HG03159 (cell line): ENCODE data around the gene TCERG1L.
"Not testable (repeated sequence)": the region's sequence is repeated elsewhere in the genome, so short reads cannot be mapped to it uniquely, and the experiment has no call there.

Source experiments
- ATAC-seq: cut with Tn5 transposase; IDR thresholded peaks from one replicate; pipeline ENCODE4 v1.9.1; 2021; ENCODE audit warnings: mild to moderate bottlenecking, moderate library complexity; ENCODE audit not compliant: unreplicated experiment

Gene TCERG1L

DNA sequence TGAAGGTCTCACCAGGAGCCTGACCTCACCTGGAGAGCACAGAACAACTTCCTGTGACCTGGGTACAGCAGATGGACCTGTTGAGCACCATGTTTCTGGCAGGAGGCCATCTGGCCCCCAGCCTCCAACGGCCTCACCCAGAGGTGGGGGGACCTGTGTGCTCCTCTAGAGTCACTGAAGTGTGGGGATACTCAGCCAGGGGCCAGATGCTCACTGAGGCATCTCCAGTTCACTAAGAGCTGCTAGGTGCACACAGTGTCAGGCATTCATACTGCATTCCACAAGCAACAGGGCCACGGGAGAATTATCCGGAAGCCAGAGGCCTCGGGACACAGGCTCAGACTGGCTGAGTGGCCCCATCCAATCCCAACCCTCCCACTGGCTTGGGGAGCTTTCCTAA is 161.4 kb downstream of the TCERG1L start:
- ATAC-seq, result no peak

DNA sequence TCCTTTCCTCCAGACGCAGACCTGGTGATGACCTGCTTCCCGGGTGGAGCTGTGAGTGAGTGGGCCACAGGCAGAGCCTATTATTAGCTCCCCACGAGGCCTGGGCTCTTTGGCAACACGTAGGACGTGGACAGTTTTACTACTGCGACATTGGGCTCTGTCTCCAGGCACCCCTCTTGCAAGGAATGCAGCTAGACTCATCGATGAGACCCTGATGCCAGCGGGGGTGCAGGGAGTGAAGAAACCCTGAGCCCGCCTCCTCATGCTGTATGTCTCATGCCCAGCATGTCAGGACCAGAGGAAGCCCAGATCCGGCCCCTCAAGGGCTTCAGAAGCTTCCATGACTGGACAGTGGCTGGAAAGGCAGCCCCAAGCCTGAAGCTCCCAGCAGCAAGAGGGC is 161.9 kb downstream of the TCERG1L start:
- no peak for ATAC-seq

DNA sequence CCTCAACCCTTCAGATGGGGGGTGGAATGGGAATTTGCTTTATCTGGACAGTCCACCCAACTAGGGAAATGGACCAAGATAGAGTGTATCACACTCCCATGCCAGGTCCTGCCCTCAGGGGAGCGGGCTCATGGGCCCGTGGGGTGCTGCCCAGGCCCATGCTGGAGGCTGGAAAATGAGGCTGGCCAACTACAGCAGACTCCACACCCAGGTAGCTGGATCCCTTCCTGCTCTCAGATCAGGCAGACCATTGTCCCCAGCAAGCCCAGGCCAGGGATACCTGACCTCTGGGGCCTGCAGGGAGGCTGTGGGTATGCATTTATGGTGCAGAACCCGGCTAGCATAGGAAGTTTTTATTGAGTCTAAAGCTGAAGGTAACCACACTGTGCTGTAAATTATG is 162.4 kb downstream of the TCERG1L start:
- ATAC-seq, result no peak

DNA sequence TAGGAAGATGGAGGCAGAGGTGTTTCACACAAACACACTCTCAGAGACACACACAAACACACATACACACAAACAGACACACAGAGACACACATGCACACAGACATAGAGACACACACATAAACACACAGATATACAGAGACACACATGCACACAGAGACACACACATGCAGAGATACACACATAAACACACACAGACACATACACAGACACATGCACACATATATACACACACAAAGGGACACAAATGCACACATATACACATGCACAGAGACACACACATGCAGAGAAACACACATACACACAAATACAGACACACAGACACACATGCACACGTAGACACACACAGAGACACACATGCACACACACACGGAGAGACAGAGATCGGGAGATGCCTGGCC is 163.3 kb downstream of the TCERG1L start:
- ATAC-seq, result no peak

DNA sequence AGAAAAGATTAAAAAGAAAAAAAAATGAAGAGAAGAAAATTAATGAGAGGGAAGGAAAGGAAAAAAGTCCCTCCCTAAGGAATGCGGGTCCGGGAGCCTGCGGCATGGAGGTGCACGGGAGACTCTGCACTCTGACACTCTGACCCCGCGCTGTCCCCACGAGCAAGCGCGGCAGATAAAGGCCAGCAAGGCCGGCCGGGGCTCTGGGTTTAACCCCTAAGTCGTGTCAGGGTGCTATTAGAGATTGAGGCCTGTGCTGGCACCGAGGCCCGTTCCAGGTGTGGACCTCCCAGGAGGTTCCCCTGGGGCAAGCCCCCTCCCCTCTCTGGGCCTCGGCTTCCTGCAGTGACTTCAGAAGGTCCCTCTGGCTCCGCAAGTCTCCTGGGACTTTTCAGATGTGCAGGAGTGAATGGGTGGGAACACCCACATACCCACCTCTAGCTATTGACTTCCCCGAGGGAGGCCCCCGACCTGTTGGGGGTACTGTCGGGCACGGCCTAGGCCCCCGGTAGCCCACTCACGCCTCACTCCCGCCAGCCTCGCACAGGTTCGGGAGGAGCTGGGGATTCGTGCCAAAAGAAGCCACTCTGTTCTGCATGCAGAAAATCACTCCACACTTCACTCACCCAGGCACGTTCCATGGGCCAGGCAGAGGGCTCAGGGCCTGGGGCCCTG is 164.1 kb downstream of the TCERG1L start:
- no peak for ATAC-seq

DNA sequence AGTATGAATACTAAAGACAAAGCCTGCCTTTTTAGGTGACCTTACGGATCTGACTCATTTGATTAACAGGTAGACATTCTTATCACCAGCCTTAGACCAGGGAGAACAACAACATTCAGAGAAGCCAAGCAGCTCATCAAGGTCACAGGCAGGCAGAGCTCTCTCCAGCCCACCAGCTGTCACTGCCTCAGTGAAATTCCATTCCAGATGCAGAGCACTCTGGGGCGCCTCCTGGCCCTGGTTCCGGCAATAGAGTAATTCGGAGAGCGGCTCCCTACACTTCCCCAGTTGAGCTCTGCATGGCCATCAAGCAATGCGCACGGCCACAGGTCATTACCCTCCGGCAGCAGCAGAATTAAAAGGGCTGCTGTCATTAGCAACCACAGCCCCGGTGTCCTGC is 164.7 kb downstream of the TCERG1L start:
- no peak for ATAC-seq

DNA sequence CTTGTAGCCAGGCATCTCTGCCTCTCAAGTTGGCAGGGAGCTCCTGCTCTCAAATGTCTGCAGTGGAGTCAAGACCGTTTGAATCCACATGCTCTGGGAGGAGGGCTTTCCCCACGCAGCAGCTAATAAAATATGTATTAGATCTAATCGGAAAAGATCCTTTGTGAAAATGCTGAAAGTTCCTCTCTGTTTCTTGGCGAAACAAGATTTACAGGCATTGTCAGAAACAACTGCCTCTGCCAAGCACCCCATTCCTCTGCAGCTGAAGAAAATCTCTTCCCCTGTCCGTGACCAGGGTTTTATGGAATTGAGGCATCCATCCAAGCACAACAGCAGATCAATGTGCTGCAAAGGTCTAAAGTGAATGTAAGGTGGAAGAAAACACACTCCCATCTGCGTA is 165.8 kb downstream of the TCERG1L start:
- no peak for ATAC-seq

DNA sequence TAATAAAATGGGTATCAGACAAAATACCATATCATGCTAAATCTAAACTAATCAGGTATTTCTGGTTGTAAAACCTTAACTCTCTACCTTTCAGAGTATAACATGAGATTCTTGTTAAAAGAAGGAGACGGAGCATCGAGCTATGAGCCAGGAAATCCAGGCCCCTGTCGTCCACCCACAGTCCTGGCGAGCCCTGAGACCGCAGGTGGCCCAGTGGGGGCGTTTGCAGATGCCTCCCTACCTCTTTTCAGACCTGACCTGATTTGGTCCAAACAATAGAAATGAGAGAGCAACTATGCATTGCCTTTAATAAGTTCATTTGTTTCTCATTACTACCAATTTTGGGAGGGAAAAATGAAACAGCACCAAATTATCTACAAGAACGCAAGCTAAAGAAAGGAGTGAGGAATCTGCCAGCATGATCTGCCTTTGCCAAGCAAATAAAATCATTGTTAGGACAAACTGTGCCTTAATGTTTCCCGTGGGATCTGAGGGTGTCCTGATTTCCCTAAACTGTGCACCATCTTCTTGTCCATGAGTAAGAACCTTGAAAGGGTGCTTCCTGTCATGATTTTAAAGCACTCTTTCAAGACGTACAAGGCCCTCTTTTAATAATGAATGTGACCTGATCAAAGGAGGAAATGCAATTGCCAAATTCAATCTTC is 166.7 kb downstream of the TCERG1L start:
- no peak for ATAC-seq

DNA sequence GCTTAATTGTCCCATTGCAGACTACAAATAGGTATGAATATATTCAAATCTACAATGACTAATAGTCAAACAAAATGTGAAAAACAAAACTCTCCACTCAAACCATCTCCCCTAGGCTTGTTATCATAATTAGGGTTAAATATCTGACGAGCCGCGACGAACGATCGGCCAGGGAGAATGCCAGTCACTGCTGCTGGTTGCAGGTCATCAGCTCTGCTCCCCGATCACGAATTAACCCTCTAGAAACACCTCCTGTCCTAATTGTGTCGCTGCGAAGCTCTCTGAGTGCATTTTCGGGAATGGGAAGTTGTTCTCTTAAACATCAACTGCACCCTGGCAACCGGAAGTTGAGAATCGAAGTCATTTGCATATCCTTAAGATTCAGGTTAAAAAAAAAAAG is 167.3 kb downstream of the TCERG1L start:
- no peak for ATAC-seq

DNA sequence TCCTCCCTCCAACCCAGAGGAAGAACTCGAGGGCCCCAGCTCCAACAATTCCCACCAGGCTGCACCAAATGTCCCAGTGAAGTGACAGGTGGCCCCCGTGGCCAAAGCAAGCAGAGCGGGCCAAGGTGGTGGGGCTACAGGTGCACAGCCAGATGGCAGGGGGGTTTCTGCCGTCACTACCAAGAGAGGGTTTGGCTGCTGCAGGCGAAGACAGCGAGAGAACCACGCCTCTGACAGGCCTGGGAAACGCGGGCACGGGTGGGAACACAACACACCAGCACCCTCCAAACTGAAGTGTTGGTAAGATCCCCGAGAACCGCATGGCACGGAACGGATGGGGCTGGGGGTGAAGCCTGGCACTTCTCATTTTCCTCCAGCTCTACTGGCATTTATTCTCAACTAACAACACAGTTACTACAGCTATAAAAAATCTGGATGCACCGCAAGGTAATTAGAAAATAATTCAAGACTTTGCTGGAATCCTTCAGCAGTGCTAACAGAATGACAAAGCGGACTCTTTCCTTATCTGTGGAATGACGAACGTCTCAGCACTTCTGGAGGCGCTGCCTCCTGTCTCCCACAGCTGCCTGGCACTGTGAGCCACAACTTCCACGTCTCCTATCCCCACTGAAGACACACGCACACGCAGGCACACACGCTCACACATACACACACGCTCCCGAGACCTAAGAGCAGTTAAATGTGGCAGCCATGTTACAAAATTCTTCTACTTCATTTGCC is 167.9 kb downstream of the TCERG1L start:
- ATAC-seq, result no peak

DNA sequence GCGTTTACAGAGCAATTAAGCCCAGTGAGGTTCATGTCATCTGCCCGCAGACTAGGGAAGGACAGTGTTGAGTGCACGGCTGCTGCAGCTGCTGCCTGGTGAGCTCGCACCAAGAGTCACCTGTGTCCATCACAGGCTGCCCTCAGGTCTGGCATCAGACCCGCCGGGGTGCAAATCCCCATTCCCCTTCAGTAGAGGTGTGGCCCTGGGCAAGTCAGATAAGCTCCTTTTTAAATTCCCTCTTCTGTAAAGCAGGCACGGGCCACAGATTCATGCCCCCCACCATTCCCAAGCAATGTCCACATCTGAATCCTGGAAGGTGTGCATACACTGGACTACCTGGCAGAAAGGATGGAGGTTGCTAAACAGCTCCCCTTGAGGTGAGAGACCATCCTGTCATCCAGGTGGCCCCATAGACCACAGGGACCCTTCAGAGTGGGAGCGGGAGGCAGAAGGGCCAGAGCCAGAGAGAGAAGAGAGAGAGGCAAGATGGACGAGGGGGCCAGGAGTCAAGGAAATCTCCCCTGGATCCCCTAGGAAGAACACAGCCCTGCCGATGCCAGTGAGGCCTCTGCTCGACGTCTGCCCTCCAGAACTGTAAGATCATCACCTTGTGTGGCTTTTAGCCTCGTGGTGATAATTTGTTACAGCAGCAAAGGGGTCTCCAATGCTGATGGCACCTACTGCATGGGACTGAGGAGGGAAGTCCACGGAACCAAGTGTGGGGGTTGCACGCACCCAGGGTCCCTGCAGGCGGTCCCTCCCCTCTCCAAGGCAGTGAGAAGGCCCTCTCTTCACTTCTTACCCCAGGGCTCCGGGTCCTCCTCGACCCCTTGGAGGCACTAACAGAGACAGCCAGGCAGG is 168.8 kb downstream of the TCERG1L start:
- ATAC-seq, result no peak

DNA sequence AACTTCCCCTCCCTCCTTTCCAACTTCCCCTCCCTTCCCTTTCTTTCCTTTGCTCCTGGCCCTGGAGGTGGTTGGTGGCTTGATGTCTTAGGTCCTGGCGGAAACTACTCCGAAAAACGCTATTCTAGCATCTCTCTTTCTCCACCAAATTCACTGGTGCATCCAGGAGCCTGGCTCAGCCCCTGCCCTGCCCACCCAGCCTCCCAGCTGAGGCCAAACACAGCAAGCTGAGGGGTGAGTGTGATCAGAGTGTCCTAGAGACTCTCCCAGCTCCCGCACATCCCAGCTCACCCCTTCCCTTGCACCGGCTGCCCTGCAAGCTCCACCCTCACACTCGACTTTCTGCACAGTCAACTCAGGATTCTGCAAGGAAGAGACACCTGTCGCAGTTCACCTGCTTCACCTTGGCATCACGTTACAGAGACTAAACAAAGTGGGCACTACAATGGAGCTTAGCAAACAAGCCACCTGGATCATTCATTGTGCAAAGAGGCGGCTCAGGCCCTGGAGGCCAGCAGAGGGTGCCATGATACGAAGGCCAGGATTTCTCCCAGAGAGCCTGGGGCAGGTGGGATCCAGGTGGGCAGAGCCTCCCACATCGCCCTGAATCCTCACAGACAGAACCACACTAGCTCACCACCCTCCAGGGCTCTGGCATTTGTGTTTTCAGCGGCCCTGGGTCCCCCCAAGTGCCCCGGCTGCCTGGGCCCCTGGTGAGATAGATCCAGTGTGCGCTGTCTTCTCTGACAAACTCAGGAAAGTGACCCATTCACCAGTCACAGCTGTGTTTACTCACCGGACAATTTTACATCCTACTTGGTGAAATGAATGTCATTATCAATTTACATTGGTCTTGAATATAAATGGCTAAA is 169.6 kb downstream of the TCERG1L start:
- ATAC-seq, result no peak

DNA sequence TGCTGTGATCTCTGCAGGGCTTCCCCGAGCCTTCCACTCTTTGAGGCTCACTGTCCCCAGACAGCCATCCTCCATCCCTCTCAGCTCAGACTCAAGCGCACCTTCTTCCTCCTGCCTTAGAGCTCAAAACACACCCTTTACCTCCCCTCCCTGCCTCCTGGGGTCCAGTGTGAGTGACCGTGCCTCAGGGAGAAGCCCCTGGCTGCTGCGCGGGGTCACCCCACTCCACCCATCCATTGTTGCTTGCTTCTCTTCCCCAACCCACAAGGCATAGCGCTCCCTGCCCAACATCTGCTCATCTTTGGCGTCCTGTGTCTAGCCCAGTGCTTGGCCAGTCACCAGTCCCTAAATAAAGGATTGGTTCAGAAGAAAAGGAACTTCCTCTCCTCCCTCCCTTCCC is 170.3 kb downstream of the TCERG1L start:
- no peak for ATAC-seq

DNA sequence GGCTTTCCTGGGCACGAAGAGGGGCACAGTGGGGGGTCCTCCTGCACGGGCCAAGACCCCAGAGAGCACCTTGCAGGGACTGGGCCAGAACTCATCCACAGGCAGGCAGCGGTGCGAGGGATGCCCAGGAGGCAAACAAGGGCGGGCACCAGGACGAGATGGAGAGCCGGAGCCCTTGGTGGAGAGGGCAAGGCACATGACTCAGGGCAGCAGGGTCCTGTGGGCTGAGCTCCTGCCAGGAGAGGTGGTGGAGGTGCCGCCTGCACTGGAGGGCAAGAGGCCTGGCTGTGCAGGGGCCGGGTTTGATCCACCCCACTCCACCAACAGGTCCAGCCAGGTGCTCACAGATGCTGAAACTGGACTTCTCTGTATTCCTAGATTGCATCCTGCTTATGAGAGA is 170.9 kb downstream of the TCERG1L start:
- no peak for ATAC-seq

DNA sequence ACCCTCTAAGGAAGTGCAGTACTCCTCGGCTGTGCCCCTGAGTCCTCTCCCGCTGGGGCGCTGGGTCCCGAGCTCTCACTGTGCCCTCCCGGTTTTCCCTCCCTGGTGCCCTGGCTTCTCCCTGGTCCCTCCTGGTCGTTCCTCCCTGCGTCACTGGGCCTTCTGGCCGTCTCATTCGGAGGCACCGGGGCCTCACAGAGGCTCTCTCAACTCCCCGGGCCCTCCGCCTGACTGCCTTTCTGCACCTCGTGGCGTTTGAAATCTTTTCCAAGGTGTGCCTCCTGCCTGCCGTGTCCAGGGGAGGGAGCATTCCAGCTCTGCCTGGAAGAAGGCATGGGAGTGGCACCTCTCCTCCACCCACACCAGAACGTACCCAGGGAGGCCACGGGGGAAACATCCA is 174.3 kb downstream of the TCERG1L start:
- no peak for ATAC-seq

DNA sequence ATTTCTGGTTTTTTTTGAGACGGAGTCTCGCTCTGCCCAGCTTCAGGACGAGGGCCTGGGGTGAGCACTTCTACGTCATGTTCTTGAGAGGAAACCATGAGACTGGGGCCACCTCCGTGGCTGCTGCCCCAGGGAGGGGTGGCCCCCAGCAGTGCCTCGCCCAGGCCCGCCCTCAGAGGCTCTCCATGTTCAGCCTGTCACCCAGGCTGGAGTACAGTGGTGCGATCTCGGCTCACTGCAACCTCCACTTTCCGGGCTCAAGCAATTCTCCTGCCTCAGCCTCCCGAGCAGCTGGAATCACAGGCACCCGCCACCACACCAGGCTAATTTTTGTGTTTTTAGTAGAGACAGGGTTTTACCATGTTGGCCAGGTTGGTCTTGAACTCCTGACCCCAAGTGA is 175.2 kb downstream of the TCERG1L start:
- ATAC-seq, result not testable (repeated sequence)

DNA sequence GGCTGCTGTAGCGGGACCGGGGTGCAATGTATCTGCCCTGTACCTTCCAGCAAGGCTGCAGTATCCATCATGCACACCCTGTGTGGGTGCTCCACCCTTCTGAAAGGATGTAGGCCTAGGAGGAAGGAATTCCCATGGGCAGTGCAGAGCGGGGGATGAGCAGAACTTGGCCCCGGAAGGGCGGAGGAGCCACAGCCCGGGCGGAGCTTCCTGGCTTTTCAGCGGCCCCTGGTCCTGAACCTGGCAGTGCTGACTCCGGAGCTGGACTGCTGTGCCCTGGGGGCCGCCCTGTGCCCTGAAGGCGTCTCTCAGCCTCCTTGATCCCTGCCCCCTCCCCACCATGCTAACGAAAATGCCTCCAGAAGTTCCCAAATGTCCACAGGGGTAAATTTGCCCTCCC is 175.8 kb downstream of the TCERG1L start:
- ATAC-seq, result no peak

DNA sequence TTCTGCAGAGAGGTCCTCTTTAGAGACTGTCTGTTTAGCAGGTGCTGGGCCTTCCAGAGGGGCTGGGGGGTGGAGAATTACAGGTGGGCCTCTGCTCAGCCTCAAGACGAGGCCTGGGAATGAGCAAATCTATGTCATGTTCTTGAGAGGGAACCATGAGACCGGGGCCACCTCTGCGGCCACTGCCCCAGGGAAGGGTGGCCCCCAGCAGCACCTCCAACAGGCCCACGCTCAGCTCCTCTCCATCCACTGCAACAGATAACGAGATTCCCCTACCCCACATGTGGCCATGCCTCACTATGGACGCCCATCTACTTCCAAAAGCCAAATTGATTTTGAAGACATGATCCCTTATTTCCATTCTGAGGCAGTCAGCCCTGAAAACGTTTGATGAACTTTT is 176.9 kb downstream of the TCERG1L start:
- ATAC-seq, result no peak

DNA sequence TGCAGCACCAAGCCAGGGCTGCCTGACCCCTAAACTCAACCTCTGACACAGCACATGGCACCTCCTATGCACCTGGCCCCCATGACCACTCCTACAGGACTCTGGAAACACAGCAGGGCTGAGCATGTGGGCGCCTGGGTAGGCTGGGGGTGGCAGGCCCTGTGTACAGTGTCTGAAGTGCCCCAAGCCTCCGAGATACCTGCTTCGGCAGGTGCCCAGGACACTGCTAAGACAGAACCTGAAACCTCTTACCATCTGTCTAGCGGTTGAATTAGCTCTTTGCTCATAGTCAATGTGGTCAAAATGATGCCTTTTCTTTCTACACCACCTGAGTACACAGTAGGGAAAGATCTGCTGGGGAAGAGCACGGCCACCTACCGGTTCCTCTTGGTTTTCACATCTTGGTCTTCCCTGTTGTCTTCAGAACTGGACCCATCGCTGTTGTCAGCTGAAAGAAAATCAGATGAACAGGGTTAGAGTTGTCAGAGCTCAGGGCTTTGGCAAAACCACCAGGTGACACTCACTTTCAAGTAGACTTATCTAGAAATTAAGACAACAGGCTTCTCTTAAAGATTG is 177.4 kb downstream of the TCERG1L start:
- ATAC-seq, result no peak

DNA sequence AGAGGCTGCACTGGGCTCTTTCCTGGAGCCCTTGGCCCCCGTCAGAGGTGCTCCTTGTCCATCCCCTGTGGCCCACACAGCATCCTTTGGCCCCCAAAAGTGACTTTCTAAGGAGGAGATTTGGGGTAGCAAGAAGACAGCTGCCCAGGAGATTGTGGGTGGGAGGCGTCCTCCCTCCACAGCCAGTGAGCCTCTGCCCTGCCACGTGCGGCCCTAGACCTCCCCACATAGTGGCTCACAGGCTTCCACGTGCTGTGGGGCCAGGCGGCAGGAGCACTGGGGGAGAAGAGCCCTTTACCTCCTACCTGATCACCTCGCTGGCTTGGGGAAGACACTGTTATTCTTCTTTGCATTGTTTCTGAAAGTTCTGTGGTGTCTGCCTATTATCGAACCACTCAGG is 178.8 kb downstream of the TCERG1L start:
- ATAC-seq, result no peak
